NT2/D1 (cell line): Measurements from ENCODE around the gene MYO5A.

Experiments
- SUZ12 ChIP-seq: IDR thresholded peaks from 2 replicates; pipeline ENCODE4 v1.6.1; 2011; ENCODE audit not compliant: insufficient read length, insufficient read depth; ENCODE audit errors: extremely low read depth
- YY1 ChIP-seq: IDR thresholded peaks from 2 replicates; pipeline ENCODE4 v1.6.1; 2011; ENCODE audit not compliant: insufficient read length, insufficient read depth
- ZNF274 ChIP-seq: IDR thresholded peaks from 2 replicates; pipeline ENCODE4 v1.6.1; 2011; ENCODE audit warnings: mild to moderate bottlenecking, low read depth, low read length

- no peak for TF ChIP-seq ZNF274
- no peak for TF ChIP-seq SUZ12
- no peak for TF ChIP-seq YY1
These were observed 111.2 kb downstream of the MYO5A start for GRCh38 chr15:52417521-52417920.
